Aortic smooth muscle cell (primary cell): ENCODE measurements around the gene ARSH. TPM values are rescaled to one million over a fixed set of nuclear protein-coding genes. Genes with fewer than 3 reads are reported as not detected.

Experiments
- total RNA-seq: library from RNA; depleted of rRNA; stranded (reverse); fragments of >200 nt; gene quantifications from 2 replicates; pipeline ENCODE4 v1.2.3, GENCODE V29; 2014

Gene ARSH
- total RNA-seq, result not detected in 2 replicates

GRCh38 chrX:3006495-3006894 is at the start of gene ARSH:
Gene ARSH, plus strand, starts transcription at chrX:3006546. Its CDS starts 67 bp downstream, at chrX:3006613.

Other genes starting within 250 kb of the ARSH start
- gene GYG2, start 177.6 kb upstream of the ARSH start, total RNA-seq, result 0.06 and 0.26 TPM in 2 replicates
- gene ARSD, start 77.2 kb upstream of the ARSH start, total RNA-seq, result 17.0 and 17.8 TPM in 2 replicates
- gene ARSF, start 34.9 kb downstream of the ARSH start, total RNA-seq, result not detected in 2 replicates